ENCODE data around the gene ARF5.

Gene ARF5

GRCh38 chr7:127598318-127598717 lies 10.1 kb downstream of the ARF5 start:
- peak; percentile 72 for TF ChIP-seq CTCF (IDR thresholded peaks at IDR 0.05)
- TF ChIP-seq ZFX (IDR thresholded peaks at IDR 0.05; ENCODE audit: borderline replicate concordance), result no peak
- H3K27ac ChIP-seq, result no peak overlapping the region

- no peak for TF ChIP-seq ZFX (IDR thresholded peaks at IDR 0.05; ENCODE audit: borderline replicate concordance)
- no peak for TF ChIP-seq CTCF (IDR thresholded peaks at IDR 0.05)
- H3K27ac ChIP-seq, result no peak overlapping the region
Observed at GRCh38 chr7:127600885-127601284, 12.7 kb downstream of the ARF5 start.

GRCh38 chr7:127608446-127608845 lies 20.2 kb downstream of the ARF5 start:
- no peak overlapping the region for H3K27ac ChIP-seq
- TF ChIP-seq ZFX (IDR thresholded peaks at IDR 0.05; ENCODE audit: borderline replicate concordance) (no peak), CTCF (IDR thresholded peaks at IDR 0.05) (no peak)

- TF ChIP-seq CTCF (IDR thresholded peaks at IDR 0.05) (no peak), ZFX (IDR thresholded peaks at IDR 0.05; ENCODE audit: borderline replicate concordance) (no peak)
- H3K27ac ChIP-seq, result no peak overlapping the region
Observed at GRCh38 chr7:127609297-127609696, 21.1 kb downstream of the ARF5 start.

GRCh38 chr7:127612263-127612662 lies 24.1 kb downstream of the ARF5 start:
- no peak for TF ChIP-seq ZFX (IDR thresholded peaks at IDR 0.05; ENCODE audit: borderline replicate concordance)
- TF ChIP-seq CTCF (IDR thresholded peaks at IDR 0.05), result no peak
- no peak overlapping the region for H3K27ac ChIP-seq

GRCh38 chr7:127616724-127617123 lies 28.5 kb downstream of the ARF5 start:
- no peak overlapping the region for H3K27ac ChIP-seq
- TF ChIP-seq ZFX (IDR thresholded peaks at IDR 0.05; ENCODE audit: borderline replicate concordance), result no peak
- TF ChIP-seq CTCF (IDR thresholded peaks at IDR 0.05), result no peak

- TF ChIP-seq ZFX (IDR thresholded peaks at IDR 0.05; ENCODE audit: borderline replicate concordance) (no peak), CTCF (IDR thresholded peaks at IDR 0.05) (no peak)
- H3K27ac ChIP-seq, result no peak within 1 kb of the TSS
Observed at GRCh38 chr7:127618042-127618441, 29.8 kb downstream of the ARF5 start, which contains the start of gene PAX4. Gene PAX4, minus strand, starts transcription at chr7:127618142. Its CDS starts 2,214 bp downstream, at chr7:127615928.

All from 22Rv1 (cell line).